Body of pancreas (tissue), 4 donors: ENCODE data around the gene UCP1. TPM values are rescaled to one million over a fixed set of nuclear protein-coding genes. Genes with fewer than 3 reads are reported as not detected.
A peak's percentile ranks its signal among the peaks of the same experiment; 100 is the strongest.
"Not testable (repeated sequence)": the region's sequence is repeated elsewhere in the genome, so short reads cannot be mapped to it uniquely, and the experiment has no call there.

Experiments
- ATAC-seq: fragments of 150-250 bp; one replicate; pipeline ENCODE4 v1.9.1; 2016
- DNase-seq, 4 donors: peaks; one replicate each; pipeline ENCODE4 v3.0.0-alpha.2; 2019
- H3K27ac ChIP-seq, 4 donors: fragments of 200-600 bp; sonication (generic); 1 replicate in 3 of 4; 2 replicates in 1 of 4; pipeline versions ENCODE4 v1.5.1 to v1.6.1; 2016 to 2019; ENCODE audit warnings: mild to moderate bottlenecking in 1 of 4, mixed read lengths in 1 of 4, moderate library complexity in 1 of 4
- H3K27me3 ChIP-seq, 2 donors: fragments of 200-600 bp; sonication (generic); one replicate each; pipeline ENCODE4 v1.6.0; 2016; ENCODE audit warnings: mild to moderate bottlenecking in 1 of 2
- H3K36me3 ChIP-seq, 2 donors: fragments of 200-600 bp; sonication (generic); replicated peaks in 1 of 2; 2 replicates each; pipeline ENCODE4 v1.5.1; 2016; ENCODE audit warnings: low read depth in 2 of 2; ENCODE audit not compliant: insufficient read depth in 1 of 2
- H3K4me1 ChIP-seq: fragments of 200-600 bp; sonication (generic); one replicate; pipeline ENCODE4 v1.6.0; 2016
- H3K4me3 ChIP-seq, 2 donors: fragments of 200-600 bp; sonication (generic); 1 replicate in 1 of 2; 2 replicates in 1 of 2; pipeline ENCODE4 v1.5.1; 2016 to 2019
- H3K9me3 ChIP-seq, 3 donors: fragments of 200-600 bp; sonication (generic); 1 replicate in 2 of 3; 2 replicates in 1 of 3; pipeline ENCODE4 v1.5.1; 2016
- CTCF ChIP-seq, 7 experiments: fragments of 450-650 bp in 4 of 7; fragments of 200-600 bp in 3 of 7; sonication (generic) in 3 of 7; IDR thresholded peaks; one replicate each; pipeline ENCODE4 v1.5.1; 2016 to 2019; ENCODE audit warnings: antibody characterized with exemption in 7 of 7
- POLR2A ChIP-seq, 3 donors: fragments of 450-650 bp; IDR thresholded peaks; one replicate each; pipeline ENCODE4 v1.6.1; 2016; ENCODE audit warnings: antibody characterized with exemption in 3 of 3, mild to moderate bottlenecking in 2 of 3
- WGBS, 2 donors: methylation state at CpG; one replicate each; pipeline ENCODE4 v1.1.5; 2017; 5-methylcytosine and 5-hydroxymethylcytosine counted together
- intact Hi-C: fragments of 100-400 bp; cut with DNase I; formaldehyde crosslinking; loops from one replicate; pipeline ENCODE4 v1.15.1; 2023
- small RNA-seq: library from RNA; depleted of rRNA; stranded (forward); fragments of <200 nt; gene quantifications from one replicate; pipeline ENCODE3, GENCODE V24; 2016
- total RNA-seq, 2 donors: library from RNA; depleted of rRNA; stranded (reverse); fragments of >200 nt; gene quantifications; one replicate each; pipeline ENCODE4 v1.1.0, GENCODE V29; 2016

Gene UCP1
- total RNA-seq, 2 donors from 2014 or later: not detected

- WGBS, 2 donors: 73 to 88% methylated on average over 1 of the region's 1 CpG
- intact Hi-C loops: no loop called here
- Histone ChIP-seq H3K4me3 (no peak overlapping the region), H3K9me3 (no peaks in the 10 kb centered on the region), H3K4me1 (peaks cover 11% of the 10 kb centered on the region), H3K27ac (no peak overlapping the region), H3K27me3 (no peaks in the 10 kb centered on the region), H3K36me3 (peaks cover 0 to 2% of the 10 kb centered on the region in 2 donors)
- no peak for DNase-seq
- ATAC-seq: no peak
- TF ChIP-seq CTCF (IDR thresholded peaks at IDR 0.05) (no peak), POLR2A (IDR thresholded peaks at IDR 0.05) (no peak)
Observed at GRCh38 chr4:140529434-140529833, 39.3 kb downstream of the UCP1 start.

GRCh38 chr4:140523857-140524742 lies 44.7 kb downstream of the UCP1 start, which contains the start of gene ELMOD2:
ELMOD2 (plus strand) TSS chr4:140524168; CDS start chr4:140525429, 1,261 bp downstream.
- peak within 1 kb of the TSS; percentile 81 to 95 for H3K4me3 ChIP-seq
- intact Hi-C loops: no loop called here
- ATAC-seq: peak; percentile 100
- no peaks in the 10 kb centered on the region for H3K27me3 ChIP-seq
- H3K36me3 ChIP-seq: no peaks in the 10 kb centered on the region
- H3K9me3 ChIP-seq: no peaks in the 10 kb centered on the region
- 0 to 1% methylated on average over 38 to 75 of the region's 77 CpGs for WGBS, 2 donors
- TF ChIP-seq POLR2A (IDR thresholded peaks at IDR 0.05): peak; percentile 52 to 84 (median 78)
- peak; percentile 85 to 97 (median 95) for TF ChIP-seq CTCF (IDR thresholded peaks at IDR 0.05)
- DNase-seq: peak; percentile 98 to 99 (median 99)
- peak within 1 kb of the TSS; percentile 21 to 85 (median 66) for H3K27ac ChIP-seq
- H3K4me1 ChIP-seq: peaks cover 19% of the 10 kb centered on the region

GRCh38 chr4:140523370-140523856 lies 45.3 kb downstream of the UCP1 start:
- Histone ChIP-seq H3K4me1 (peaks cover 19% of the 10 kb centered on the region), H3K27ac (peak overlapping the region in 1 of 4 donors; percentile 84), H3K4me3 (no peak overlapping the region), H3K9me3 (no peaks in the 10 kb centered on the region), H3K27me3 (no peaks in the 10 kb centered on the region), H3K36me3 (no peaks in the 10 kb centered on the region)
- DNase-seq: no peak
- 6 to 11% methylated on average over 8 of the region's 8 CpGs for WGBS, 2 donors
- intact Hi-C loops: no loop called here
- TF ChIP-seq CTCF (IDR thresholded peaks at IDR 0.05) (no peak), POLR2A (IDR thresholded peaks at IDR 0.05) (no peak)
- ATAC-seq: peak; percentile 19

- intact Hi-C loops: no loop called here
- Histone ChIP-seq H3K4me1 (no peaks in the 10 kb centered on the region), H3K4me3 (no peak overlapping the region), H3K27me3 (no peaks in the 10 kb centered on the region), H3K27ac (no peak overlapping the region), H3K9me3 (no peaks in the 10 kb centered on the region), H3K36me3 (no peaks in the 10 kb centered on the region)
- 16 to 22% methylated on average over 1 of the region's 1 CpG for WGBS, 2 donors
- no peak for ATAC-seq
- no peak for DNase-seq
- TF ChIP-seq POLR2A (IDR thresholded peaks at IDR 0.05) (no peak), CTCF (IDR thresholded peaks at IDR 0.05) (no peak)
Observed at GRCh38 chr4:140515423-140515822, 53.3 kb downstream of the UCP1 start.

GRCh38 chr4:140513765-140514164 lies 55.0 kb downstream of the UCP1 start:
- WGBS, 2 donors: 90 to 94% methylated on average over 5 of the region's 5 CpGs
- intact Hi-C loops, H3K9me3 ChIP-seq, H3K27ac ChIP-seq, H3K4me1 ChIP-seq, H3K27me3 ChIP-seq, H3K4me3 ChIP-seq, H3K36me3 ChIP-seq, DNase-seq, ATAC-seq: not testable (repeated sequence)

Small RNA genes within 50 kb of the gene (small RNA-seq; reads per million reads assigned to genes)
- gene AC108019.1 (not detected), gene RN7SL152P (not detected)

Other genes with a start within 250 kb of the UCP1 start
- 10 to 100 TPM; 28.7 to 36.1 TPM for gene SCOC, start 195.3 kb downstream of the UCP1 start, total RNA-seq
- 1 to 10 TPM; 1.3 to 2.3 TPM for gene CLGN, start 141.3 kb downstream of the UCP1 start, total RNA-seq
- not detected for gene MGAT4D, start 70.7 kb downstream of the UCP1 start, total RNA-seq
- 10 to 100 TPM; 16.6 to 29.7 TPM for gene ELMOD2, start 44.8 kb downstream of the UCP1 start, total RNA-seq
- 10 to 100 TPM; 11.2 to 13.5 TPM for gene TBC1D9, start 187.4 kb upstream of the UCP1 start, total RNA-seq